NCI-H1694 treated with DMSO at 0.1 percent for 48 hours (cell line): ENCODE results near the gene CACNG4.

Experiments
- DNase-seq: peaks from one replicate; lab custom pipeline; 2025; lab: John Stamatoyannopoulos, UW

The CACNG4 gene

GRCh38 chr17:66944351-66945146 is 20.0 kb upstream of the CACNG4 start:
- no peak for DNase-seq

- no peak for DNase-seq
Observed at GRCh38 chr17:66945147-66945835, 19.2 kb upstream of the CACNG4 start.

- DNase-seq: no peak
Observed at GRCh38 chr17:66946251-66946650, 18.3 kb upstream of the CACNG4 start.

- no peak for DNase-seq
Observed at GRCh38 chr17:66947311-66947710, 17.2 kb upstream of the CACNG4 start.

GRCh38 chr17:66948061-66948750 is 16.3 kb upstream of the CACNG4 start:
- DNase-seq: no peak

GRCh38 chr17:66949501-66949900 is 15.0 kb upstream of the CACNG4 start:
- DNase-seq: no peak

GRCh38 chr17:66950325-66950724 is 14.2 kb upstream of the CACNG4 start:
- DNase-seq: no peak

- no peak for DNase-seq
Observed at GRCh38 chr17:66950886-66951604, 13.5 kb upstream of the CACNG4 start.

GRCh38 chr17:66951605-66951953 is 12.9 kb upstream of the CACNG4 start:
- DNase-seq: no peak

GRCh38 chr17:66952031-66952524 is 12.4 kb upstream of the CACNG4 start:
- no peak for DNase-seq

- no peak for DNase-seq
Observed at GRCh38 chr17:66952681-66953629, 11.6 kb upstream of the CACNG4 start.

GRCh38 chr17:66953630-66954020 is 10.9 kb upstream of the CACNG4 start:
- DNase-seq: peak; percentile 90

- no peak for DNase-seq
Observed at GRCh38 chr17:66954632-66955031, 9.9 kb upstream of the CACNG4 start.

GRCh38 chr17:66955821-66956220 is 8.7 kb upstream of the CACNG4 start:
- no peak for DNase-seq

- DNase-seq: no peak
Observed at GRCh38 chr17:66956941-66957340, 7.6 kb upstream of the CACNG4 start.

GRCh38 chr17:66957343-66957742 is 7.2 kb upstream of the CACNG4 start:
- DNase-seq: no peak

GRCh38 chr17:66957951-66958579 is 6.4 kb upstream of the CACNG4 start:
- DNase-seq: no peak

- no peak for DNase-seq
Observed at GRCh38 chr17:66959641-66960375, 4.7 kb upstream of the CACNG4 start.

- DNase-seq: no peak
Observed at GRCh38 chr17:66960613-66961012, 3.9 kb upstream of the CACNG4 start.

- no peak for DNase-seq
Observed at GRCh38 chr17:66963521-66963908, 992 bp upstream of the CACNG4 start.
